Panc1 (cell line): ENCODE measurements around the gene PPM1F. TPM values are rescaled to one million over a fixed set of nuclear protein-coding genes. Genes with fewer than 3 reads are reported as not detected.

Experiments
- ATAC-seq: fragments of 200-7000 bp; cut with Tn5 transposase; 2 replicates; pipeline ENCODE4 v1.9.1; 2020; ENCODE audit warnings: mild to moderate bottlenecking, moderate library complexity
- BruUV-seq: library from RNA; stranded (reverse); fragments of 400-500 nt; replicated peaks from 2 replicates; lab custom pipeline; 2021; lab: Mats Ljungman, UMichigan
- CTCF ChIA-PET: fragments of 300-600 bp; sonication (Branson Sonifier 250); formaldehyde crosslinking; loops from one replicate; lab custom pipeline; 2022; ENCODE audit warnings: antibody characterized with exemption; lab: Charles Lee
- POLR2A ChIA-PET: fragments of 300-600 bp; sonication (Branson Sonifier 250); formaldehyde crosslinking; loops from one replicate; lab custom pipeline; 2022; ENCODE audit warnings: antibody characterized with exemption; lab: Charles Lee
- DNase-seq: peaks from one replicate; pipeline ENCODE4 v3.0.0-alpha.2; 2010; ENCODE audit warnings: low read depth, low spot score
- H3K27ac ChIP-seq: 2 replicates; pipeline ENCODE4 v1.5.1; 2011; ENCODE audit warnings: mild to moderate bottlenecking, low read length, inconsistent platforms
- H3K27me3 ChIP-seq: fragments of 200-500 bp; sonication (Bioruptor generic); 2 replicates; pipeline ENCODE4 v1.6.0; 2014; ENCODE audit warnings: low read length, inconsistent platforms; ENCODE audit not compliant: control insufficient read depth, insufficient read depth
- H3K36me3 ChIP-seq: fragments of 200-500 bp; sonication (Bioruptor generic); 2 replicates; pipeline ENCODE4 v1.5.1; 2014; ENCODE audit warnings: inconsistent platforms, mild to moderate bottlenecking, low read length, moderate library complexity; ENCODE audit not compliant: control insufficient read depth, insufficient read depth
- H3K4me1 ChIP-seq: 2 replicates; pipeline ENCODE4 v1.5.1; 2011; ENCODE audit warnings: inconsistent platforms, mild to moderate bottlenecking, low read length, moderate library complexity; ENCODE audit not compliant: control insufficient read depth, insufficient read depth
- H3K4me3 ChIP-seq, 2 experiments: 2 replicates each; pipeline ENCODE4 v1.5.1; 2011 to 2012; ENCODE audit warnings: low read depth in 2 of 2, low read length in 2 of 2, mild to moderate bottlenecking in 2 of 2, inconsistent platforms in 1 of 2, moderate library complexity in 1 of 2
- H3K9me3 ChIP-seq: fragments of 200-500 bp; sonication (Bioruptor generic); 2 replicates; pipeline ENCODE4 v1.5.1; 2014; ENCODE audit warnings: low read depth, mild to moderate bottlenecking, inconsistent platforms, low read length, moderate library complexity; ENCODE audit not compliant: control insufficient read depth, insufficient read depth
- POLR2AphosphoS5 ChIP-seq: IDR thresholded peaks from 2 replicates; pipeline ENCODE4 v1.6.1; 2012; ENCODE audit warnings: mild to moderate bottlenecking, low read depth, low read length, moderate library complexity
- SIN3A ChIP-seq: IDR thresholded peaks from 2 replicates; pipeline ENCODE4 v1.6.1; 2012; ENCODE audit warnings: low read depth, mild to moderate bottlenecking, low read length, moderate library complexity, borderline replicate concordance; ENCODE audit not compliant: insufficient read depth
- TCF7L2 ChIP-seq: IDR thresholded peaks from 2 replicates; pipeline ENCODE4 v1.6.1; 2011; ENCODE audit warnings: mild to moderate bottlenecking, low read depth, low read length, inconsistent platforms
- in situ Hi-C: cut with HindIII; loops from 2 replicates; pipeline ENCODE4 v1.10.0; 2016; ENCODE audit warnings: low sequenced_read_pairs, low pct_unique_long_range_greater_than_20kb
- intact Hi-C: fragments of 100-400 bp; cut with micrococcal nuclease; formaldehyde crosslinking; loops from one replicate; pipeline ENCODE4 v1.10.0; 2022; ENCODE audit not compliant: unreplicated experiment
- total RNA-seq: library from RNA; stranded (reverse); gene quantifications from one replicate; pipeline ENCODE4 v1.2.1, GENCODE V29; 2021; ENCODE audit not compliant: unreplicated experiment
- TF ChIP-seq, protein P1 (sequence below), 2 experiments: IDR thresholded peaks; 2 replicates each; pipeline ENCODE4 v1.6.1; 2011 to 2012; ENCODE audit warnings: low read depth in 2 of 2, control low read depth in 1 of 2, low read length in 1 of 2, mild to moderate bottlenecking in 1 of 2, moderate library complexity in 1 of 2; ENCODE audit not compliant: insufficient read depth in 1 of 2
- TF ChIP-seq, protein P2 (sequence below): fragments of 450-650 bp; IDR thresholded peaks from 2 replicates; pipeline ENCODE4 v1.5.1; 2017; ENCODE audit warnings: mild to moderate bottlenecking

The PPM1F gene
- total RNA-seq, 1 experiment from 2014 or later = 28.9 TPM

DNA sequence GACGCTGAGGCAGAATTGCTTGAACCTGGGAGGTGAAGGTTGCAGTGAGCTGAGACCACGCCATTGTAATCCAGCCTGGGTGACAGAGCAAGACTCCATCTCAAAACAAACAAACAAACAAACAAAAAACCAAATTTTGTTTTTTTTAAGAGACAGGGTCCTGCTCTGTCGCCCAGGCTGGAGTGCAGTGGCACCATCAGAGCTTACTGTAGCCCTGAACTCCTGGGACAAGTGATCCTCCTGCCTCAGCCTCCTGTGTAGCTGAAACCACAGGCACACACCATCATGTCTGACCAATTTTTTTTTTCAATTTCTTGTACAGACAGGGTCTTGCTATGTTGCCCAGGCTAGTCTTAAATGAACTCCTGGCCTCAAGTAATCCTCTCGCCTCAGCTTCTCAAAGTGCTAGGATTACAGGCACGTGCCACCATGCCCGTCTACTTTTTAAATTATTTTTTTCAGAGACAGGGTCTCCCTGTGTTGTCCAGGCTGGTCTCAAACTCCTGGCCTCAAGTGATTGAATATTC is 13.2 kb upstream of the PPM1F start:
- ChIA-PET POLR2A (no interaction called here), CTCF (no interaction called here)
- ATAC-seq (no peak), DNase-seq (no peak)
- intact Hi-C loops (no loop called here), in situ Hi-C loops (no loop called here)
- Histone ChIP-seq H3K36me3 (no peaks in the 10 kb centered on the region), H3K27ac (no peak overlapping the region), H3K4me3 (no peak overlapping the region), H3K27me3 (no peaks in the 10 kb centered on the region), H3K9me3 (no peaks in the 10 kb centered on the region), H3K4me1 (no peaks in the 10 kb centered on the region)
- no TSS peak for BruUV-seq
- no peak for TF ChIP-seq POLR2AphosphoS5
- TF ChIP-seq, protein P1, sequence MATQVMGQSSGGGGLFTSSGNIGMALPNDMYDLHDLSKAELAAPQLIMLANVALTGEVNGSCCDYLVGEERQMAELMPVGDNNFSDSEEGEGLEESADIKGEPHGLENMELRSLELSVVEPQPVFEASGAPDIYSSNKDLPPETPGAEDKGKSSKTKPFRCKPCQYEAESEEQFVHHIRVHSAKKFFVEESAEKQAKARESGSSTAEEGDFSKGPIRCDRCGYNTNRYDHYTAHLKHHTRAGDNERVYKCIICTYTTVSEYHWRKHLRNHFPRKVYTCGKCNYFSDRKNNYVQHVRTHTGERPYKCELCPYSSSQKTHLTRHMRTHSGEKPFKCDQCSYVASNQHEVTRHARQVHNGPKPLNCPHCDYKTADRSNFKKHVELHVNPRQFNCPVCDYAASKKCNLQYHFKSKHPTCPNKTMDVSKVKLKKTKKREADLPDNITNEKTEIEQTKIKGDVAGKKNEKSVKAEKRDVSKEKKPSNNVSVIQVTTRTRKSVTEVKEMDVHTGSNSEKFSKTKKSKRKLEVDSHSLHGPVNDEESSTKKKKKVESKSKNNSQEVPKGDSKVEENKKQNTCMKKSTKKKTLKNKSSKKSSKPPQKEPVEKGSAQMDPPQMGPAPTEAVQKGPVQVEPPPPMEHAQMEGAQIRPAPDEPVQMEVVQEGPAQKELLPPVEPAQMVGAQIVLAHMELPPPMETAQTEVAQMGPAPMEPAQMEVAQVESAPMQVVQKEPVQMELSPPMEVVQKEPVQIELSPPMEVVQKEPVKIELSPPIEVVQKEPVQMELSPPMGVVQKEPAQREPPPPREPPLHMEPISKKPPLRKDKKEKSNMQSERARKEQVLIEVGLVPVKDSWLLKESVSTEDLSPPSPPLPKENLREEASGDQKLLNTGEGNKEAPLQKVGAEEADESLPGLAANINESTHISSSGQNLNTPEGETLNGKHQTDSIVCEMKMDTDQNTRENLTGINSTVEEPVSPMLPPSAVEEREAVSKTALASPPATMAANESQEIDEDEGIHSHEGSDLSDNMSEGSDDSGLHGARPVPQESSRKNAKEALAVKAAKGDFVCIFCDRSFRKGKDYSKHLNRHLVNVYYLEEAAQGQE (IDR thresholded peaks at IDR 0.05; ENCODE audit: insufficient read depth in 1 of 2, low read depth in 2 of 2, low read length in 1 of 2) = no peak
- TF ChIP-seq TCF7L2 = no peak
- no peak for TF ChIP-seq SIN3A
- TF ChIP-seq, protein P2, sequence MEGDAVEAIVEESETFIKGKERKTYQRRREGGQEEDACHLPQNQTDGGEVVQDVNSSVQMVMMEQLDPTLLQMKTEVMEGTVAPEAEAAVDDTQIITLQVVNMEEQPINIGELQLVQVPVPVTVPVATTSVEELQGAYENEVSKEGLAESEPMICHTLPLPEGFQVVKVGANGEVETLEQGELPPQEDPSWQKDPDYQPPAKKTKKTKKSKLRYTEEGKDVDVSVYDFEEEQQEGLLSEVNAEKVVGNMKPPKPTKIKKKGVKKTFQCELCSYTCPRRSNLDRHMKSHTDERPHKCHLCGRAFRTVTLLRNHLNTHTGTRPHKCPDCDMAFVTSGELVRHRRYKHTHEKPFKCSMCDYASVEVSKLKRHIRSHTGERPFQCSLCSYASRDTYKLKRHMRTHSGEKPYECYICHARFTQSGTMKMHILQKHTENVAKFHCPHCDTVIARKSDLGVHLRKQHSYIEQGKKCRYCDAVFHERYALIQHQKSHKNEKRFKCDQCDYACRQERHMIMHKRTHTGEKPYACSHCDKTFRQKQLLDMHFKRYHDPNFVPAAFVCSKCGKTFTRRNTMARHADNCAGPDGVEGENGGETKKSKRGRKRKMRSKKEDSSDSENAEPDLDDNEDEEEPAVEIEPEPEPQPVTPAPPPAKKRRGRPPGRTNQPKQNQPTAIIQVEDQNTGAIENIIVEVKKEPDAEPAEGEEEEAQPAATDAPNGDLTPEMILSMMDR = no peak

DNA sequence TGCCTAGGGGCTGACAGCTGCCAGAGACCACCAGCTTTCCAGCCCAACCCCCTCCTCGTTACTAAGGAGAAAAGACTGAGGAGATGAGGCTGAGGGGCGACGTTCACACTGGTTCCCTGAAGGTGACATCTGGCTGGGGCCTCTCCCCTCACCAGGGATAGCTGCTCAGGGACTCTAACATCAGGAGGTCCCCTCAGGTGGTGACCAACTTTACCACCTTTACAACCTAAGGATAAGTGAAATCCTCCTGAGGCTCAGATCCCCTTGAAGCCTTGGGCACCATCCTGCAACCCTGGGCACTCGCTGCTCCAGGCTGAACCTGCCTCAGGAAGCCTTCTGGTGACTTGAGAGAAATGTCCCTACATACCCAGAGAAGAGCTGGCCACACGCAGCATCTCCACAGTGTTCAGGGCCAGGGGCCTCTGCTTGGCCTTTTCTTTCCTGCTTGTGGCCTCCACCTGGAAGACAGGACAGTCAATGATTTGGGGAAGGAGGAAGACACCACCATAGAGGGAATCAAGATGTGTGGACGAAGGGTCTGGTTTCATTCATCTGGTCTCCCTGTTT is 12.4 kb upstream of the PPM1F start:
- Histone ChIP-seq H3K9me3 (no peaks in the 10 kb centered on the region), H3K4me3 (no peak overlapping the region), H3K4me1 (no peaks in the 10 kb centered on the region), H3K27me3 (no peaks in the 10 kb centered on the region), H3K36me3 (no peaks in the 10 kb centered on the region), H3K27ac (no peak overlapping the region)
- in situ Hi-C loops = no loop called here
- CTCF ChIA-PET = no interaction called here
- BruUV-seq = no TSS peak
- intact Hi-C loops = no loop called here
- POLR2A ChIA-PET = no interaction called here
- no peak for TF ChIP-seq SIN3A
- TF ChIP-seq, protein P1 (IDR thresholded peaks at IDR 0.05; ENCODE audit: insufficient read depth in 1 of 2, low read depth in 2 of 2, low read length in 1 of 2) = no peak
- TF ChIP-seq, protein P2 = no peak
- TF ChIP-seq TCF7L2 = no peak
- no peak for TF ChIP-seq POLR2AphosphoS5
- ATAC-seq (no peak), DNase-seq (no peak)
